ENCODE measurements around the gene MYDGF.

- TF ChIP-seq POLR2A (IDR thresholded peaks at IDR 0.05; ENCODE audit: low read depth, low read length) = no peak
- no peak for TF ChIP-seq POLR2AphosphoS5 (IDR thresholded peaks at IDR 0.05; ENCODE audit: low read depth, low read length)
- no peak for TF ChIP-seq TAF1 (IDR thresholded peaks at IDR 0.05; ENCODE audit: borderline replicate concordance, low read depth, low read length)
Observed at GRCh38 chr19:4702764-4703163, 32.6 kb upstream of the MYDGF start.
